ENCODE data around the gene MZT2A.
"Not testable (repeated sequence)": the region's sequence is repeated elsewhere in the genome, so short reads cannot be mapped to it uniquely, and the experiment has no call there.

- not testable (repeated sequence) for TF ChIP-seq ZBTB33 (IDR thresholded peaks at IDR 0.05; ENCODE audit: borderline replicate concordance, low read depth); TEAD4 (IDR thresholded peaks at IDR 0.05; ENCODE audit: borderline replicate concordance, insufficient read depth); CTCF (IDR thresholded peaks at IDR 0.05); SMC3 (IDR thresholded peaks at IDR 0.05; ENCODE audit: low read depth, low read length); MAX (IDR thresholded peaks at IDR 0.05; ENCODE audit: low read depth); RXRA (IDR thresholded peaks at IDR 0.05; ENCODE audit: borderline replicate concordance, low read depth)
Measured at GRCh38 chr2:131495506-131495905, 3.3 kb upstream of the MZT2A start.

All from SK-N-SH (cell line).